Stimulated activated CD8-positive, alpha-beta memory T cell treated with anti-CD3 and anti-CD28 coated beads, Interleukin-4, amount 100 ng/mL, for 1 hour (primary cell): ENCODE data around the gene MAP3K6.

ENCODE experiments used
- DNase-seq, 2 donors: peaks; one replicate each; pipeline ENCODE4 v3.0.0-alpha.2; 2020; ENCODE audit warnings: low read depth in 2 of 2, low spot score in 1 of 2

Gene MAP3K6

DNA sequence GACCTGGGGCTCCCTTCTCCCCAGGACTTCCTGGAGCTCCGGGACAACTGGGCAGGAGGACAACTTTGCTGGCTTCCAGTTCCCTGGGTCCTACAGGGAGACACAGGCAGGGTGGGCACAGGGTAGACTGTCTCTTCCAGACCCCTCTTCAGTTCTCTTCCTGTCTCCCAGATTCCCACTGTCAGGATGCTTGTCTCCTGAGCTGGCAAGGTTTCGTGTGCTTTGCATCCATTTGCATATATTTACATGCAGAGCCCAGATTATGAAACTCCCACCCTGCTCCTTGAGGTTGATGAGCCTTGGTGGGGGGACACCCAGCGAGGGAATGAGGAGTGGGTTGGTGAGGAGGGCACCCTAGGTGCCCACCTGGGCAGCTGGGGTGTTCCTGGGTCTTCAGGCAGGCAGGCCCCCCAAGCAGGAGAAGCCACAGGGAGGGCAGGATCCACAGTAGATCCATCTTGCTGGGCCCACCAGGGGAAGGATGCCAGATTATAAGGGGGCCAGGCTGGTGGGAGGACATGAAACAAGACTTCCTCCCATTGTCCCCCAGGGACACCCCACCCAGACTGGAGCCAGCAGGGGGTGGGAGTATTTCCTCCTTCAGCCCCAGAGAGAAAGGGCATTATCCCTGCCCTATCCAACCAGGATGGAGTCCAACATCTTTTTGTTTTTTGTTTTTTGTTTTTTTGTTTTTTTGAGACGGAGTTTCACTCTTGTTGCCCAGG is 7.8 kb upstream of the MAP3K6 start, which contains the start of gene FCN3:
TSS of gene FCN3 (minus strand) at position 463 of the 725 bp plus-strand sequence. CDS start at position 457, 6 bp downstream.
- DNase-seq, result no peak

DNA sequence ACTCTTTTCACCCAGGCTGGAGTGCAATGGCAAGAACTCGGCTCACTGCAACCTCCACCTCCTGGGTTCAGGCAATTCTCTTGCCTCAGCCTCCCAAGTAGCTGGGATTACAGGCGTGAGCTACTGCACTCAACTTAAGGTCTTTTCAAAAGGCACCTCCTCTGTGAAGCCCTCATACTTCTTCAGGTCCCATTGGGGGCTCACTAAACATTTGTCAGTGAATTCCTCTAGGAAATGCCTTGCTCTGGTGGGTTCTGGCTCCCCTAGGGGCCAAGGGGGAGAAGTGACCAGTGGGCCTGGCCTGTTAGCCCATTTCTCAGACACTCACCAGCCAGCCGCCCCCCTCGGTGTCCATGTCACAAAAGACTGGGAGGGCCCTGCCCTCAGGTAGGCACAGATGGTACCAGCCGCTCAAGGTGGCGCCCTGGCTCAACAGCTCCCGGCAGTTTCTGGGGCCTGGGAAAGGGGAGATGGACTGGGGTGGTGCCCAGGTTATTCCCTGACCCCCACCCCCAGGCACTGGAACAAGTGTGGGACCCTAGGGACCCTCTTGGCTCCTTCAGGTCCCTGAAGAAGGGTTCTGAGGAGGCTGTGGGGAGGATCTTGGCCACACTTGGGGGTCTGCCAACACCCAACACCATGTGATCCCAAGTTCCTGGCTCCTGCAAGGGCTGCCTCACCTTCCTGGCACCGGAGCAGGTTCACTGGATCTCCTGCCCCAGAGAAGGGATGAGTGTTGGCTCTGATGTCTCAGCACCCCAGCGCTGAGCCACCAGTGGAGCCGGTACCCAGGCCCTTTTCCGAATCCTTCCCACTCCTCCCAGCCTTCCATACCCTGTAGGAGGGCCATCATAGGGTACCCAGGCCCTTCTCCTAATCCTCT is 6.3 kb upstream of the MAP3K6 start:
- DNase-seq, result no peak

DNA sequence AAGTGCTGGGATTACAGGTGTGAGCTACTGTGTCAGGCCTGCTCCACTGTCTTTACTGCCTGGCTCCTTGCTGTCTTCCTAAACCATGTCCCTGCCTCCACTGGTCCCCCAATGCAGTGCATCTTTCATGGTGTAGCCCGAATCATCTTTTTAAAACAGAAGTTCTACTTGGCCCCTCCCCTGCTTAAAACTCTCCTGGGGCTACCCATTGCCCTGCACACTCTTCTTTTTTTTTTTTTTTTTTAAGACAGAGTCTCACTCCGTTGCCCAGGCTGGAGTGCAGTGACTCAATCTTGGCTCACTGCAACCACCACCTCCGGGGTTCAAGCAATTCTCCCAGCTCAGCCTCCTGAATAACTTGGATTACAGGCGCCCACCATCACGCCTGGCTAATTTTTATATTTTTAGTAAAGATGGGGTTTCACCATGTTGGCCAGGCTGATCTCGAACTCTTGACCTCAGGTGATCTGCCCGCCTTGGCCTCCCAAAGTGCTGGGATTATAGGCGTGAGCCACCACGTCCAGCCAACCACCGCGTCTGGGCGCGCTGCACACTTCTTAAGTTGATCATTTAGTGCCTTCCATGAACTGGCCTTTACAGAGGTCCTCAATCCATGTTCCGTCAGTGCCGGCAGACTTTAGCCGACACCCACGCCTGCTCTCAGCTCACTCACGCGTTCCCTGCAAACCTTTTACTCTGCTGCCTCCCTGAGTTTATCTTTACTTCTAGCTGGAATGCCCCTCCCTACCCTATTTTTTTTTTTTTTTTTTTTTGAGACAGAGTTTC is 5.5 kb upstream of the MAP3K6 start:
- DNase-seq, result no peak

DNA sequence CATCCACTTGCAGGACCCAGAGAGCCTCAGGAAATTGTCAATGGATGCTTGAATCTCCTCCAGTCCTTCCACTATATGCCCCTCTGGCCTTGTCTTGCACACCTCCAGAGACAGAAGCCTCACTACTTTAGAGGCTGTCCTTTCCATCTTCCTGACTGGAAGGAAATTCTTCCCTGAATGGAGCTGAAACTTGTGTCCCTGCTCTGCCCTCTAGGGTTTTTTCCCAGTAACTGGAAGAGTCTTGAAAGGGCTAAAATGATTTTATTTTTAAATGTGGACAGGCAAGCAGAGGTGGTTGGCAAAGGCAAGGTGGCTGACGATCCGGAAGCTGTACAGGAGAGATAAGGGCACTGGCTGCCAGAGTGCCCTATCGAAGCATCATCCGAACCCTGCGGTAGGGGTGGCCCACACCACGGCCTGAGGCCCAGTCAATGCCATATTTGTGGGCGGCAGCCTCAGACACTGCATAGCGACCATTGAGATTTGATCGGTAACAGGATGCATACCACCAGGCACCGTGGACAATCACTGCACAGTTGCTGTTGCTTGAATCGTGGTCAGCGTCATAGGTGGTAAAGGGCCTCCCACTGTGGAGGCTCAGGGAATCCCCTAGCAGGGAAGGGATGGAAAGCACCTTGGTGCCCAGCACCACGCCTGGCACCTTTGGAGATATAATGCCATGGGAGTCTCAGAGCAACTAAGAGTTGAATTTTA is 2.3 kb upstream of the MAP3K6 start:
- DNase-seq, result no peak

DNA sequence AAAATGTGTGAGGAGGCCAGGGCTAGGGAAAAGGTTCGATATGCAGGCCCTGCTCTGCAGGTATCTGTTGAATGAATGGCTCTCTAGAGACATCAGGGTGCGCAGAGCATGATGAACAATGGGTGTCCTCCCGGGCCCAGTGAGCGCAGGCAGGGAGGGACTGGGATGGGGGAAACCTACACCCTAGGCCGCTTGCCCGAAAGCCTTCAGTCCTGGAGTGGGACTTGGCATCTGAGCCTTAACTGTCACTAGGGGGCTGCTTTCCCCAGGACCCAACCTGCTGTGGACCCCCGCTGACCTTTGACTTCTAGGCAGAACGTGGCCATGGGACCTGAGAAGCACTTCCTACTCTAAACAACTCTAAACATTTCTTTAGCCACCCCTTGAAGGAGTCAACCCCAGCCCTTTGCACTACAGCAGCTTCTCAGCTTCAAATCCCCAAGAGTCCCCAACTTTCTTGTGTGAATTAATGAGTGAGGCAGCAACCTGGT is 444 bp upstream of the MAP3K6 start:
- DNase-seq, result no peak

DNA sequence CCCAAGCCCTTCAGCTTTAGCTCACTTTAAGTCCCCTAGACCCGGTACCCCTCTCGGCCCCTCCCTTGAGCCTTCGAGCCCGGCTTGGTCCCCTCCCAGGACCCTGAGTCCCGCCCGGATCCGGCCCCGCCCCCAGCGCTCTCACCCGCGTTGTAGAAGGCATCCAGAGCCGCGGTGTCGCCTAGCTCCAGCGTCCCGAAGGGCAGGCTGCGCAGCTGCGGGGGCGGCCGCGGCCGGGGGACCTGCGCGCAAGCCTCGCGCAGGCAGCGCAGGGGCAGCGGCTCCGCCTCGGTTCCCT is 699 bp downstream of the MAP3K6 start:
- no peak for DNase-seq

DNA sequence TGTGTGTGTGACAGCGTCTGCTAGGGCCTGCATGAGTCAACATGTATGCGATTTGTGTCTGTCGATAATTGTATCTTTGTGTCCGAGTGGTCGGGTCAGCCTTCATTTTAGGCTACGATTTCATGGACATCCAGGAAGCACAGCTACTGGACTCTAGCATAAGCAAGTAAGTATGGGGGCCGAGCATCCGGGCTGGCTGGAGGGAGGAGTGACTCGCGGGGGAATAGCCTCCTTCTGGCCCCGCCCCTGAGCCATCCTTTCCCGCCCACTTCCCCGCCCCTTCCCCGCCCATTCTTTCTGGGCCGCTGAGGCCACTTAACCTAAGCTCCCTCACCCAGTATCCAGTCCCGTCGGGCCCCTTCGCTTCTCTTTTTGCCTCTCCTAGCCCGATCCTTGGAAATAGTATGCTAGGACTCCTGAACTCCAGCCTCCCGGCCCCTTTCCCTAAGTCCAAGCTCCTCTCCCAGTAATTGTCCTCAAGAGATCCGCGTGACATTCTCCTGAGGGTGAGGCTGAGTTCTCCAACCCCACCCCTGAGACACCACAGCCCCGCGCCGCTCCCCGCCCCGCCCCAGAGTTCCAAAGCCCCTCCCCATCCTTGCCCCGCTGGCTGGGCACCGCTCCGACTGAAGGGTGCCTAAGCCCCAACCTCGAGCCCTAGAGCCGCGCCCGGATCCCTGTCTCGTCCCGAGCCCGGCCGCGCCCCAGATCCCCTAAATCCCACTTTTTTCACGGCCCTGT is 1.2 kb downstream of the MAP3K6 start:
- peak; percentile 61 to 67 for DNase-seq

DNA sequence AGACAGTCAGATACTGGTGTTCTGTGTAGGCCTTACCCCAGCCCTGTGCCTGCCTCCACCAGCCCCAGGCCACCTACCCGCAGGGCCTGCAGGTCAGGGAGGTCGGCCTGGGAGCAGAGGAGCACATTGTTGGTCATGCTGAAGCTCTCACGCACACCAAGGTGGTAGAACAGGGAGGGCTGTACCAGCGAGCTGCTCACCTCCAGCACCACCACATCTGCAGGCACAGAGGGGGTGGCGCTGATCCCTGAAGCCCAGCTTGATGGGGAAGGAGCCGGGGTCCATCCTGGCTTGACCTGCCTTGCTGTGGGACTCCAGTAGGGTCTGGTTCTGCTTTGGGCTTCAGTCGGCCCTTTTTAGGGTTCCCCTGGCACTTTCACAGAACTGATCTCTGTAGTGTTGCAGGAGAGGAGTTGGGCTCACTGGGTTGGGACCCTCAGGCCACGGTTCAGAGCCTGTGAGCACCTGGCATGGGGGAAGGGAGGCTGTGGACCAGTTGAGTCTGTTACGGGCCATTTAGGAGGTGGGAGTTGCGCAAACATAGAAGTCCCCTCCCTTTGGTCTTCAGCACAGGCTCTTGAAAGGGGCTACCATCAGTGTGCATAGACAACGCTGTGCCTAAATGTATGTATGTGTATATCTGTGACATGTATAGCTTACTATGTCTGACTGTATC is 1.9 kb downstream of the MAP3K6 start:
- DNase-seq, result no peak

DNA sequence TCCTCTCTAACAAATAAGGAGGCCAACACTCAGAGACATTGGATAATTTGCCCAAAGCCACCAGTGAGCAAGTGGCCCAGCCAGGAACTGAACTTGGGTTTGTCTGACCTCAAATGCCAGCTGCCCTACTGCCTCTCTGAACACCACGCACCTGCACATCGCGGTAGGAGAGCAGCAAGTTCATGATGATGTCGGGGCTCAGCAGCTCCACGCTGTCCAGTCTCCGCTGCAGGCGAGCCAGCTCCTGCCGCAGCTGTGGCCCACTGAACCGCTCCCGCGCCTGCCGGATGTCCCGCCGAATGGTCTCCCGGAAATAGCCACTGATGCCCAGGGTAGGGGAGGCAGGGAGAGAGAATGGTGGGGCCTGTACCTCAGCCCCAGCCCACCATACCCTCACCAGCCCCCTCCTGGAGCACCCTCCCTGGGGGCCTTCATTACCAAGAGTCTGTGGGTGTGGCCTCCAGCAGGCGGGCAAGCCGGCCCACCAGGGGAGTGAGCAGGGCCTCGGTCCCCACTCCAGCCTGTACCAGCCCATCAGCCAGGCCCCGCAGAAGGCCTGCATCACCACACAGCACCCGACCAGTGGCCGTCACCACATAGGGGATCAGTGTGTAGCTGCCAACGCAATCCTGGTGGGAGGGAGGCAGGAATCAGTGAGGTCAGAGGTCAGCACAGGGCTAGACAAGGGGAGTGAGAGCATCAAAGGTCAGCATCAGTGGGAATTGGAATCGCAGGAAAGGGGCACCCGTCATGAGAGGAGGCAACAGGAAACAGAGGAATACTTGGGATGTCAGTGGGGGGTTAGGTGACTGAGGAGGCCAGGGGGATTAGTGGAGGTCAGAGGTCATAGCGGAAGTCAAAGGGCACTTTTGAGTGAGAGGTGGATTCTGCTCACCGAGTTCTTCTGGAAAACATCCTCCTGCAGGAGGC is 2.7 kb downstream of the MAP3K6 start:
- DNase-seq, result no peak

DNA sequence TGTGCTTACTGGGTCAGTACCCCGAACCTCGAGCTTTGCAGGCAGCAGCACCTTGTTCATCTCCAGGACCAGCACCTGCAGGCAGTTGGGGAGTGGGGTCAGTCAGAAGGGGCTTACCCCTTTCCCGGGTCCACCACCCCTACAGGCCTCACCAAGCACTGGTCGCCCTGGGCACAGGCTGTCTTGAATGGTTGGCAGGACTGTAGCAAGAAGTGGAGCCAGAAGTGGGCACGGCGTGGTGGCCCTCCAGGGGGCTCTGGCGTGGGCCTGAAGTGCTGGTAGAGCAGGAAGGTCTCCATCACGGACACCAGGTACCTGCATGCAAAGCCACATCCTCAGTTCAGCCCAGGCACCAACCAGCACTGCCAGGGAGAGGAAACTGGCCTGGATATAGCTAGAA is 5.2 kb downstream of the MAP3K6 start:
- no peak for DNase-seq

DNA sequence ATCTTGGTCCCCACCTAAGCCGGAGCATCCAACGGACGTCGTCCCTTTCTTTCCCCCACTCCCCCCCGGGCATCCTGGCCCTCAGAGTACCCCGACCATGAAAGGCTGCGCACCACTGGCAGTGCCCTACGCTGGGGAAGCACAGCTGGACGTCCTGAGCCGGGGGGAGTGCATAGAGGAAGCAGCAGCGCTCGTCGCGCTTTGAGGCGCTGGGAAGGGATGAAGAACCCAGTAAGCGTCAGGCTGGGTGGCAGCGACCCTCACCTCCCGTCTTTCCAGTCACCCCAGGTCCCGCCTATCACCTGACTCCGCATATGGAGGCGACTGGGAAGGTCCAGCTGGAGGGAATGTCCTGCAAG is 5.7 kb downstream of the MAP3K6 start:
- no peak for DNase-seq

DNA sequence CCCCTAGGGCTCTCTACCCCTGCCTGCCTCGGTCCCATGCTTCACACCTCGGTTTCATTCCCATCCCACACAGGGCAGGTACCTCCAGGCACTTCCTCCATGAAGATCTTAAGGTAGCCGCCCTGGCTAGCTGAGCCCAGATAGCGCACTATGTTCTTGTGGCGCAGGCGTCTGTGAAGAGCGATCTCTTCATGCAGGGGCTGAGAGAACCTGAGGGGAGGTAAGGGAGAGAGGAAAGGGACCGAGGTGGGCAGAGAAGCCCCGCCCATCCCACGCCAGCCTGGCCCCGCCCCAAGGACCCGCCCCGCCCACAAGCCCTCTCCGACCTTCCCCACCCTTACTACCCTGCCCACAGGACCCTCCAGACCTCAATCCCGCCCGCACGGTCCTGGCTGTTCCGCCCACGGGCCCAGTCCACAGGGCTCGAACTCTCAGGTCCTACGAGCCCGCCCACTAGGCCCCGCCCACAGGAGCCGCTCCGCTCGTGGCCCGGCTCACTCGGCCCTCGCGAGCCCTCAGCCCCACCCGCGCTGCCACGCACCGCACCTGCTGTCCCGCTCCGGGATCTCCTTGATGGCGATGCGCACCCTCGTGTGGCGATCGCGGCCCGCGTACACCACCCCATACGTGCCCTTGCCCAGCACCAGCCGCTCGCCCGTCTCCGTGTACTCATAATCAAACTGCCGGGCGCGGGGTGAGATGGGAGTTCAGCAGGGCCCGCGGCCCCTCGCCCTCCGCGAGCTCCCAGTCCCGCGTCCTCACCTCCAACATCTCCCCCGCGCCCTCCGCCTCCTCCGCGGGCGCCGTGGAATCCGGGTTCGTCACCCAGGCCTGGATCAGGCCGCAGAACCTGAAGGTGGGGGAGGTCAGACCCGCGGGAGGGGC is 6.4 kb downstream of the MAP3K6 start:
- no peak for DNase-seq

DNA sequence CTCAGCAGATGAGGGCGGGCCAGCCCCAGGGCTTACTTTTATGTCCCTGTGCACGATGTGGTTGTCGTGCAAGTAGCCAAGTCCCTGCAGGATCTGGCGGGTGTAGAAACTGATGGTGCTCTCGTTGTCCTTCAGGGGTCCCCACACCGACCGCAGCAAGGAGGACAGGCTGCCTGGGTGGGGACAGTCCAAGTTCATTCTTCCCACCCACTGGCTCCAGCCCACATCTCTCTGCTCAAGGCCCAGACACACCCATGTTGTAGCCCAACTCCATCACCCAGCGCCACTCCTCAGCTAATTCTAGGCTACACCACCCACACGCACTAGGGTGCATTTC is 7.0 kb downstream of the MAP3K6 start:
- DNase-seq, result no peak

DNA sequence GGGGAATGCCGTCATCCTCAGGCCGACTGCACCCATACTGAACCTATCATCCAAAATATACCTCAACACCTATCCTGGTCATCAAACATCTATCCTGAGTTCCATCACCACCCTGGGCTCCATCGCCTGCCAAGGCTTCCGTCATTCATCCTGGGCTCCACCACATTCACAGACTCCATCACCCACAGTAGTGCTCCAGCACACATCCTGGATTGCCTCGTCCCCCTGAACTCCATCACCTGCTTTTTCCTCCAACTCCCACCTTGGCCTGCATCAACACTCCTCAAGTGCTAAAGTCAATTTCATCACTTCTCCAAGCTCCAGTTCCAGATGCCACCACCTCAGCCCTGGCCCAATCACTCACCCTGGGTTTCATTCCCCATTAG is 7.8 kb downstream of the MAP3K6 start:
- DNase-seq, result no peak

DNA sequence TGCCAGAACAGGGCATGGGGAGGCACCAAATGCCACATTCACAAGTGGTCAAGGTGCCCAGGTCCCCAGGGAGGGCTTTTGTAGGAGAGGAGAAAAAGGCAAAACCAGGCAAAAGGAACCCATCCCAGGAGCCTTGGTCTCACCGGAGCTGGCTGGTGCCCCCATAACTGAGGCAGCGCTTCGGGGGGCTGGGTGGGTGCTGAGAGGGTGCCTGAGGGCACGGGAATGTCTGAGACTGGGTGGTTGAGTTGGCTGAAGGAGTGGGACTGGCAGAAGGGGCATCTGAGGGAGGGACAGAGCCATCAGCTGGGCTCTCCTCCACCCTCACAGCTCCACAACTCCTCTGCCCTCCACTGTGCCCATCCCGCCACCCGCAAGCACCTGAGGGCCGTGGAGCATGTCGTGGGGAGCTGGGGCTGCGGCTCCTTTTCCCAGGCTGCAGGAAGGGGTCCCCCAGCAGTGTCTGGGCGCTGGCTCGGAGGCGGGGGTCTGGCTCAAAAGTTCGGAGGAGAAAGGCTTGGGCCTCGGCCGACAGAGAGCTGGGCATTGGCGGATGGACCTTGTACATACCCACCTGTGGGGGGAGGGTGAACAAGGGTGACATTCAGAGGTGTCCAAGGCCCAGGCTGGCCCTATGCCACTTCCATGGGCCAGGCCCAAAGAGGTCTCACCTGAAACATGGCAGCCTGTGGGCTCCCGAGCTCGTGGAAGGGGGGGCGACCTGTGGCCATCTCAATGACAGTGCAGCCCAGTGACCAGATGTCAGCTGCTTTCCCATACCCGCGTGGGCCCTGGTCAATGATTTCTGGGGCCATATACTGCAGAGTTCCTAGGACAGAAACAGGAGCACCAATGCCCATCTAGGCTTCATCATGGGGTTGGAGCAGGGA is 8.5 kb downstream of the MAP3K6 start:
- no peak for DNase-seq

DNA sequence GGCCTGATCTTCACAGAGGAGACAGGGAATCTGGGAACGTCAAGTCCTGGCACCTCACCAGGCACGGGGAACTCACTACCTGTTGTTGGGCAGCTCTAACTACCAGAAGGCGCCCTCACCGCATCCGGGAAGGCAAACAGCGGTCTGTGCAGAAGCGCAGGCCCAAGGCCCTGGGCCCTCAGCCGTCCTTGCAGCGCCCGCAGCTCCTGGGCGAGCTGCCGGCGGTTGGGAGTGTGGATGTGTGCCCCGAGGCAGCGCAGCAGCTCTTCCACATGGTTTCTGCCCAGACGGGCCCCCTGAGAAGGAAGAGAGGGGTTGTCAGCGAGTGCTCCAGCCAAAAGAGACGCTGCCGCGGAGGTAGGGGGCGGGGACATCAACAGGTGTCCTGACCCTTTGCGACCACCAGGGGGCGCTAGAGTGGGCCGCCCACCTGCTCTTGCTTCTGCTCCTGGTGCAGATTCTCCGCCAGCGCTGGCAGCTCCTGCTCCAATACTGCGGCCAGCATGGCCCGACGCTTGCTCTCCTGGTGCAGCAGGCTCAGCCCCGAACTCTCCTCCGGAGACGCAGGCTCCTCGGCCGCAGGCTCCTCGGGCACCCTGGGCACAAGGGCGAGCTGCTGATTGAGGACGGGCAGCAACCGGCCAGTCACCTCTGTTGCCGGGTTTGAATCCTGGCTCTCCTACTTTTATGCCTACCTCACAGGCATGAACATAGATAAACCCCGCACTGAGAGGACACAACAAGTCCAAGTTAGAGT is 9.3 kb downstream of the MAP3K6 start:
- peak; percentile 59 to 70 for DNase-seq
